Hepatic stellate cell (primary cell): ENCODE measurements around the gene MMP21.

ENCODE experiments used
- DNase-seq: peaks from one replicate; pipeline ENCODE4 v3.0.0; 2011; ENCODE audit warnings: low spot score

MMP21 gene

DNA sequence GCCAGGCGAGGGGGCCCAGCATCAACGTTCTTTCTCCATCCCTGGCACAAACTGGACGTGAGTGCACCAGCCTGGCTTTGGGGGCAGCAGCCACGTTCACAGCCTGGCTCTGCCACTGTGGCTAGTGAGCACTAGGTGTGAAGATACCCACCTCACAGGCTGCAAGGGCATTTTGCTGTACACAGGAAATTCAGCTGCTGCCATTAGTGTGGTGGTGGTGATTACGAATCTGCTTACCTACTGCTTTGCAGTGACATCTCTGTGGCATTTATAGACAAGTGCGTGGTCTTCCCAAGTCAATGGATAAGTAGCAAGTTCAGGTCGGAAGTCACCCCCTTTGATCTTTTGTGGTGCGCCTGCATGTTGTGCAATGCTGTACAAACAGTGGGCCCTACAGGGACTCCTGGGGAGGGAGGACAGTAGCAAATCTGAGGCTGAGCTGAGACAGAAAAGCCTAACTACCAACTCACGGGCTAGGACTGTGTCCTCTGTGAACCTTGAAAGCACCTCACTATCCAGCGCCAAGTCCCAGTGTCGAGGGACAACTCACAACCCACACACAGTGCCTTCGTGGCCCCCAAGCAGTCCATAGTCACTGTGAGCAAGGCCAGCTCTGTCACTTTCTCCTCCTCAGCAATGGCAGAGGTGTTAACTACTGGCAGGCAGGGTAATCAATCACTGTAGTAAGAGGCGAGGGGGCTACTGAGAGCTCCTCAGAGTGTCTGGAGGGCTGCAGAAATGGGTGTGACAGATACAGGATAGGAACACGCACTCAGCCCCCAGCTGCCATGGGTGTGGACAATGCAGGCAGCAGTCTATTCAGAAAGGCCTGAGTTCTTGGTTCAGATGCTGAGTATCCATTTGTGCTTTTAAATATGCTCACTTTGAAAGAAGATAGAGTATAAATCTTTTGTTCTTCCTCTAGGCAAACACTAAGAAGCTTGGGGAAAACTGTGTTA lies 17.0 kb upstream of the MMP21 start:
- DNase-seq, result no peak

GRCh38 chr10:125788156-125789034 lies 12.8 kb upstream of the MMP21 start:
- DNase-seq, result no peak

GRCh38 chr10:125785791-125786190 lies 10.2 kb upstream of the MMP21 start:
- no peak for DNase-seq

- DNase-seq, result no peak
Observed at GRCh38 chr10:125783957-125784356, 8.3 kb upstream of the MMP21 start.

DNA sequence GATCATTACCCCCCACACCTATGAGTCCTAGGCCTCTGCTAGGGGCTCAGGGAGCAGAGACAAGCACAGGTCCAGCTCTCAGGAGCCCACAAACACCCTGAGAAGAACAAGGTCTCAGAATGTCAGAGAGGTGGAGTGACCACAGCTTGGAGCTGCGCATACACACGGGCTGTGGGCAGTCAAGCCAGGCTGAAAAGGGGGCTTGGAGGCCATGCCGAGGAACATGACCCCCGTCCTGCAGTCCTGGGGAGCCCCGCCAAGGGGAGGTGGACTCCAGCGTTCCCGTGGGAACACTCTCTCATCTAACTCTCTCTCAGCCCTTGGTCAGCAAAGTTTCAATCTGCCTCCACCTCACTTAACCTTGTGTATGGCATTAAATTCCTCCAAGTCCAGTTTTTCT lies 7.8 kb upstream of the MMP21 start:
- DNase-seq, result no peak

GRCh38 chr10:125782616-125783015 lies 7.0 kb upstream of the MMP21 start:
- no peak for DNase-seq

DNA sequence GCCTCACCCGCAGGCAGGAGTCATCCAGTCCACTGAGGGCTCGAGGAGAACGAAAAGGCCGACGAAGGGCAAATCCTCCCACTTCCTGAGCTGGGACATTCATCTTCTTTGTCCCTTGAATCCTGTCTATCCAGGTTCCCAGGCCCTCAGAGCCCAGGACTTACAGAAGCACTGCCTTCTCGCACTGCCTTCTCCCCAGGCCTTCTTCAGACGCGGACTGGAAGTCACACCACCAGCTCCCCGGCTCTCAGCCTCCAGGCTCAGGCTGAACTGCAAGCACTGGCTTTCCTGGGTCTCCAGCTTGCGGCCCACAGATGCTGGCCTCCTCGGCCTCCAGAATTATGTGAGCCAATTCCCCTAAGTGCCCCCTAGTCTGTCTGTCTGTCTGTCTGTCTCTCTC lies 6.4 kb upstream of the MMP21 start:
- DNase-seq, result no peak

- DNase-seq, result no peak
Observed at GRCh38 chr10:125781374-125781773, 5.8 kb upstream of the MMP21 start.

- DNase-seq, result no peak
Observed at GRCh38 chr10:125779403-125780327, 4.0 kb upstream of the MMP21 start.

DNA sequence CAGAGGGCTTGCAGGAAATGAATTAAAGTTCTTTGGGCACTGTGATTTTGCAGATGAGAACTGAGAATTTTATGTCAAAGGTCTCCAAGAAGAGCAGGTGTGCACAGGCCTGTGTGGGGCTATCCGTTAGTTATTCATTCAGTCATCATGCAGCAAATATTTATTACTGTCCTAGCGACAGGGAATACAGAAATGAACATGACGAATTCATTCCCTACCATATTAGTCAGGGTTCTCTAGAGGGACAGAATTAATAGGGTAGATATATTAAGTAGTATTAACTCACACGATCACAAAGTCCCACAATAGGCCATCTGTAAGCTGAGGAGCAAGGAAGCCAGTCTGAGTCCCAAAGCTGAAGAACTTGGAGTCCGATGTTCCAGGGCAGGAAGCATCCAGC lies 2.9 kb upstream of the MMP21 start:
- DNase-seq, result no peak

DNA sequence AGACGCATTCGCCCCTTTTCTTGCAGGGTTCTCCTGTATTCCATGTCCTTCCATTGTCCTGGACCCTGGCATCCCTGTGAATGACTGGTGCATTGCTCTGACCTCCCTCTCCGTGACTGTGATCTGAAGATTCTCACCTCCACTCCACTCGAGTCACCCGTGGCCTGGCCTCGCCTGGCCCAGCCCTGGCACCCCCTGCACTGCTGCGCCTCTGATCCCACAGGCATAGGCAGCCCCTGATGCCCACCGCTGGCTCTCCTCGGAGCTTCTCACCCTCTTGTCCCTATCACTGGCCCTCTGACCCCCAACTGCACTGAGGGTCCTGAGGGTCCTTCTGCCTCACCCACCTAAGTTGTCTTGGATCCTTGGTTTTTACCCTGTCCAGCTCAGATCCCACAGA lies 2.2 kb upstream of the MMP21 start:
- DNase-seq, result no peak

GRCh38 chr10:125774581-125775191 lies 935 bp downstream of the MMP21 start:
- DNase-seq, result no peak

DNA sequence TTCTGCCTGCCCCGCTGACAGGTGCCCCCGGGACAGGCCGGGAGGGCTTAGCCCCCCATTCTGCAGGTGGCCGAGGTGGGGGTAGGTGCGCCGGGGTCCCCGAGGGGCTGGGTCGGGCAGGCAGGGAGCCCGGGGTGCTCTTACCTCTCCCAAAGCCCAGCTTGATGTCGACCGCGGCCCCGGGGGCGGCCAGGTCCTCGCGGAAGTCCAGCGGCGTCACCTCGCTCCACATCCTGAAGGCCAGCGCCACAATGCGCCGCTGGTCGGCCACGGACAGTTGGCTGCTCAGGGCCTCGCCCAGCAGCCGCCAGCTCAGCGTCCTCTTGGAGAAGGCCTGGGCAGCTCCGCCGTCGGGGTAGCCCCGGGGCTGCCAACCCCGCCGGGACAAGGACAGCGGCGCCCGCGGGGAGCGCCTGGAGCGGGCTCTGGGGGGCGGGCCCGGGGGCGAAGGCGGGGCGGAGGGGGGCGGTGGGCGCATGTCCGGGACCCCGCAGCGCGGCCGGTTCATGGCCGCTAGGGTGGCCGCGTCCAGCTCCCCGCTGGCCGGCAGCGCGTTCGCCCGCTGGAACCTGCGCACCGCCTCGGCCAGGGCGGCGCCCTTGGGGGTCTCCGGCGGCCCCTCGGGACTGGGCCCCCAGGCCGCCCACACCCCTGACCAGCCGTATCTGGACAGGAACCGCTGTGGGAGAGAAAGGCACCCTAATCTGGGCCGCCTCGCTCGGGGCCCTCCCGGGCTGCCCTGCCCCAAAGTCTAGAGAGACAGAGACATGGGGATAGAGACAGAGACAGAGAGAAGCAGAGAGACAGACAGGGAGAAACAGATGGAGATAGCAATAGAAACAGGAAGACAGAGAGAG lies 1.7 kb downstream of the MMP21 start:
- peak; percentile 29 for DNase-seq

- no peak for DNase-seq
Observed at GRCh38 chr10:125772864-125773180, 2.8 kb downstream of the MMP21 start.

GRCh38 chr10:125772112-125772863 lies 3.3 kb downstream of the MMP21 start:
- no peak for DNase-seq

DNA sequence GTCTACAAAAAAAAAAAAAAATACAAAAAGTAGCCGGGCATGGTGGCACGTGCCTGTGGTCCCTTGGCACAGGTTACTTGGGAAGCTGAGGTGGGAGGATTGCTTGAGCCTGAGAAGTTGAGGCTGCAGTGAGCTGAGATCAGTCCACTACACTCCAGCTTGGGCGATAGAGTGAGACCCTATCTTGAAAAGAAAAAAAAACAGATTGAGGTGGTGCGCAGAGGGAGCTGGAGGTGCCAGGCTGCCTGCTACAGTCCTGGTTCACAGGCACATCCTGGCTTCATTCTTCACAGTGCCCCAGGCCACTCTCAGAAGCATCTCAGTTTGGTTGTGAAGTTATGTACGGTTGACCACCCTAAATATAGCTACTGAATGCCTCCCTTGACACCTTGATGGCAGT lies 4.8 kb downstream of the MMP21 start:
- no peak for DNase-seq

DNA sequence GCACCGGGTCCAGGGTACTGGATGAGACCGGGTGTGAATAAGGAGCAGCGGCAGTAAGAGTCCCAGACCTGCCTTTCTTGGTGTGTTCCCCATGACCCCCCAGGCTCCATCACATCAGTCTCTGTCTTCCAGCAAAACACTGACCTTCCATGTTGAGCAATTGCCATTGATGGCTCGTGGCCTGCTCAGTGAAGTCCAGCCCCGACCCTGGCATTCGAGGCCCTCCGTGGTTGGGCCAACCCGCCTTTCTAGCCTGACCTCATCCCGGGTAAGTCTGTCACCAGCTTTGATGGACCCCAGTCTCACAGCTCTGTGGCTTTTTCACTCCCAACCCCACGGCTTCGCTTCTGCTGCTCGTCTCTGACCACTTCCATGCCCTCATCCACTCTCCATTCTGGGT lies 6.4 kb downstream of the MMP21 start:
- no peak for DNase-seq

GRCh38 chr10:125768219-125768855 lies 7.3 kb downstream of the MMP21 start:
- DNase-seq, result peak; percentile 53

DNA sequence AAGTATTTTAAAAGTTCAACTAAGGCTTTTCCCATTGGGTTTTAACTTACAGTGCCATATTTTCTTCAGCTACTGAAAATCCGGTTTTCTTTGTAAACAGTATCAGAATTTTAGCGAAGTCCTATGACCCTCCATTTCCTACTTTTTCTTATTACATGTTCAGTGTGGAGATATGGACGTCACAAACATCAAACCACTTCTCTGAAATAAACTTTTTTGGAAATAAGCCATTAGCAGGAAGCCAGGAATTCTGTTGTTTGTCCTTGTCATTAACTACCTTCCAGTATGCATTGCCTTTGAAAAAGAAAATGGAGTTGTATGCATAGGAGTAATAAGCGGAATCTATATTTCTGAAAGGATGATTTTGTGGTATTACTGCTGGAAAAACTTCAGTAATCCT lies 9.1 kb downstream of the MMP21 start:
- no peak for DNase-seq
